H1 (cell line): Measurements from ENCODE around the gene ME1. TPM values are rescaled to one million over a fixed set of nuclear protein-coding genes. Genes with fewer than 3 reads are reported as not detected.

ENCODE experiments used
- CTCF ChIA-PET: fragments of 300-600 bp; sonication (Branson Sonifier 250); formaldehyde crosslinking; loops from one replicate; lab custom pipeline; 2021; ENCODE audit not compliant: partially characterized antibody; lab: Charles Lee
- POLR2A ChIA-PET: fragments of 300-600 bp; sonication (Branson Sonifier 250); formaldehyde crosslinking; loops from one replicate; lab custom pipeline; 2021; ENCODE audit warnings: inconsistent platforms; ENCODE audit not compliant: partially characterized antibody; lab: Charles Lee
- DNase-seq, 2 experiments: peaks; one replicate each; pipeline versions ENCODE4 v3.0.0 to v3.0.0-alpha.2; 2010 to 2022; ENCODE audit warnings: low spot score in 2 of 2, low read depth in 1 of 2, mixed read lengths in 1 of 2
- FAIRE-seq: peaks from 2 replicates; lab custom pipeline; 2011; peaks lifted over from hg19 to GRCh38; lab: Jason Lieb, UNC
- H2AFZ ChIP-seq: 2 replicates; pipeline ENCODE4 v1.8.1; 2012; ENCODE audit warnings: low read length, inconsistent platforms
- H2AK5ac ChIP-seq: 2 replicates; pipeline ENCODE4 v1.6.1; 2013; ENCODE audit warnings: low read depth, low read length
- H2BK120ac ChIP-seq: replicated peaks from 2 replicates; pipeline ENCODE3; 2013; ENCODE audit warnings: low read depth, low read length, inconsistent platforms
- H2BK12ac ChIP-seq: 2 replicates; pipeline ENCODE4 v1.6.1; 2013; ENCODE audit warnings: low read depth, low read length
- H2BK15ac ChIP-seq: 2 replicates; pipeline ENCODE4 v1.6.1; 2013; ENCODE audit warnings: low read length
- H2BK20ac ChIP-seq: 2 replicates; pipeline ENCODE4 v1.6.1; 2013; ENCODE audit warnings: low read length
- H2BK5ac ChIP-seq: 2 replicates; pipeline ENCODE4 v1.6.1; 2013; ENCODE audit warnings: low read depth, low read length
- H3K14ac ChIP-seq: 2 replicates; pipeline ENCODE4 v1.6.1; 2013; ENCODE audit warnings: inconsistent platforms; ENCODE audit not compliant: insufficient read length
- H3K18ac ChIP-seq: 2 replicates; pipeline ENCODE4 v1.6.1; 2013; ENCODE audit warnings: low read length; ENCODE audit errors: extremely low read depth
- H3K23ac ChIP-seq: 2 replicates; pipeline ENCODE4 v1.6.1; 2013; ENCODE audit warnings: inconsistent platforms; ENCODE audit not compliant: insufficient read length
- H3K23me2 ChIP-seq: 2 replicates; pipeline ENCODE4 v1.6.1; 2013; ENCODE audit warnings: low read depth, low read length
- H3K27ac ChIP-seq: 2 replicates; pipeline ENCODE4 v1.6.1; 2011; ENCODE audit warnings: low read depth, low read length, inconsistent platforms
- H3K27me3 ChIP-seq, 4 experiments: replicated peaks in 1 of 4; 1 replicate in 1 of 4; 2 replicates in 3 of 4; pipeline versions ENCODE4 v1.6.1 to v1.8.1; 2011 to 2013; ENCODE audit warnings: low read length in 3 of 4, mild to moderate bottlenecking in 3 of 4, inconsistent platforms in 2 of 4, mixed read lengths in 2 of 4, moderate library complexity in 1 of 4; ENCODE audit not compliant: control insufficient read depth in 3 of 4, insufficient read depth in 3 of 4; ENCODE audit errors: extremely low read depth in 1 of 4
- H3K36me3 ChIP-seq, 4 experiments: 2 replicates each; pipeline versions ENCODE4 v1.6.1 to v1.8.1; 2011 to 2013; ENCODE audit warnings: mild to moderate bottlenecking in 4 of 4, low read length in 3 of 4, moderate library complexity in 2 of 4, control low read depth in 1 of 4, inconsistent platforms in 1 of 4; ENCODE audit not compliant: insufficient read depth in 4 of 4, control insufficient read depth in 2 of 4
- H3K4ac ChIP-seq: replicated peaks from 2 replicates; pipeline ENCODE3; 2013; ENCODE audit warnings: low read length, low read depth, mixed read lengths, inconsistent platforms; ENCODE audit not compliant: insufficient read length
- H3K4me1 ChIP-seq, 4 experiments: replicated peaks in 1 of 4; 1 replicate in 1 of 4; 2 replicates in 3 of 4; pipeline versions ENCODE4 v1.6.1 to v1.8.1; 2011 to 2013; ENCODE audit warnings: low read length in 3 of 4, inconsistent platforms in 2 of 4, mixed read lengths in 1 of 4; ENCODE audit not compliant: insufficient read depth in 4 of 4, control insufficient read depth in 3 of 4
- H3K4me2 ChIP-seq, 2 experiments: 2 replicates each; pipeline versions ENCODE4 v1.6.1 to v1.8.1; 2011 to 2013; ENCODE audit warnings: low read depth in 2 of 2, low read length in 2 of 2, control low read depth in 1 of 2, inconsistent platforms in 1 of 2, mild to moderate bottlenecking in 1 of 2; ENCODE audit not compliant: insufficient read depth in 1 of 2
- H3K4me3 ChIP-seq, 4 experiments: fragments of 200-600, 300-600 bp in 1 of 4; sonication (generic), shearing (Covaris generic), sonication (Bioruptor Twin) in 1 of 4; 2 replicates each; pipeline versions ENCODE4 v1.5.1 to v1.8.1; 2011 to 2016; ENCODE audit warnings: low read length in 4 of 4, low read depth in 3 of 4, control low read depth in 2 of 4, inconsistent platforms in 2 of 4, mild to moderate bottlenecking in 2 of 4, mixed read lengths in 1 of 4, moderate library complexity in 1 of 4; ENCODE audit not compliant: insufficient read depth in 2 of 4; ENCODE audit errors: extremely low read depth in 1 of 4
- H3K56ac ChIP-seq: replicated peaks from 2 replicates; pipeline ENCODE3; 2013; ENCODE audit warnings: low read depth, mild to moderate bottlenecking, mixed read lengths, low read length, inconsistent platforms; ENCODE audit not compliant: insufficient read length
- H3K79me1 ChIP-seq: 2 replicates; pipeline ENCODE4 v1.6.1; 2013; ENCODE audit warnings: low read depth, low read length, control low read depth
- H3K79me2 ChIP-seq, 2 experiments: 2 replicates each; pipeline versions ENCODE4 v1.6.1 to v1.8.1; 2012 to 2013; ENCODE audit warnings: low read length in 2 of 2, mild to moderate bottlenecking in 2 of 2, inconsistent platforms in 1 of 2; ENCODE audit not compliant: insufficient read depth in 2 of 2, control insufficient read depth in 1 of 2
- H3K9ac ChIP-seq, 4 experiments: replicated peaks in 1 of 4; 1 replicate in 1 of 4; 2 replicates in 3 of 4; pipeline versions ENCODE4 v1.6.1 to v1.8.1; 2011 to 2013; ENCODE audit warnings: low read depth in 3 of 4, low read length in 3 of 4, control low read depth in 2 of 4, mild to moderate bottlenecking in 2 of 4, moderate library complexity in 2 of 4, inconsistent platforms in 1 of 4; ENCODE audit errors: extremely low read depth in 1 of 4
- H3K9me3 ChIP-seq, 2 experiments: 2 replicates each; pipeline versions ENCODE4 v1.6.1 to v1.8.1; 2012 to 2013; ENCODE audit warnings: mild to moderate bottlenecking in 2 of 2, moderate library complexity in 2 of 2, control low read depth in 1 of 2, inconsistent platforms in 1 of 2, low read depth in 1 of 2, low read length in 1 of 2, mixed read lengths in 1 of 2; ENCODE audit not compliant: insufficient read depth in 2 of 2
- H4K20me1 ChIP-seq, 2 experiments: replicated peaks in 1 of 2; 2 replicates each; pipeline versions ENCODE3 to v1.8.1; 2011 to 2013; ENCODE audit warnings: inconsistent platforms in 2 of 2, low read length in 2 of 2, mild to moderate bottlenecking in 1 of 2; ENCODE audit not compliant: insufficient read depth in 2 of 2, control insufficient read depth in 1 of 2
- H4K5ac ChIP-seq: 2 replicates; pipeline ENCODE4 v1.6.1; 2013; ENCODE audit warnings: low read length, low read depth, mixed read lengths, inconsistent platforms; ENCODE audit not compliant: insufficient read length
- H4K8ac ChIP-seq: 2 replicates; pipeline ENCODE4 v1.8.0; 2013; ENCODE audit warnings: mild to moderate bottlenecking, moderate library complexity, low read length, inconsistent platforms; ENCODE audit not compliant: insufficient read depth; ENCODE audit errors: extremely low read depth
- H4K91ac ChIP-seq: replicated peaks from 2 replicates; pipeline ENCODE3; 2013; ENCODE audit warnings: low read length, mixed read lengths, inconsistent platforms; ENCODE audit not compliant: insufficient read length
- BACH1 ChIP-seq: IDR thresholded peaks from 2 replicates; pipeline ENCODE4 v1.6.1; 2012; ENCODE audit warnings: low read length, improper control_type of control experiment
- BRCA1 ChIP-seq: IDR thresholded peaks from 2 replicates; pipeline ENCODE4 v1.6.1; 2012; ENCODE audit warnings: low read depth, low read length, improper control_type of control experiment
- CREB1 ChIP-seq: IDR thresholded peaks from 2 replicates; pipeline ENCODE4 v1.6.1; 2012; ENCODE audit warnings: inconsistent platforms
- EGR1 ChIP-seq: IDR thresholded peaks from 2 replicates; pipeline ENCODE4 v1.6.1; 2011; ENCODE audit warnings: low read depth, low read length, borderline replicate concordance
- JUND ChIP-seq: IDR thresholded peaks from 2 replicates; pipeline ENCODE4 v1.6.1; 2011; ENCODE audit warnings: mild to moderate bottlenecking, improper control_type of control experiment, low read length
- MAFK ChIP-seq: IDR thresholded peaks from 2 replicates; pipeline ENCODE4 v1.6.1; 2012; ENCODE audit warnings: low read depth, mild to moderate bottlenecking, improper control_type of control experiment, low read length
- POLR2A ChIP-seq, 2 experiments: IDR thresholded peaks; 1 replicate in 1 of 2; 2 replicates in 1 of 2; pipeline ENCODE4 v1.6.1; 2011; ENCODE audit warnings: low read depth in 2 of 2, low read length in 2 of 2, mild to moderate bottlenecking in 2 of 2; ENCODE audit errors: control extremely low read depth in 1 of 2
- RAD21 ChIP-seq, 2 experiments: IDR thresholded peaks in 1 of 2; conservative IDR thresholded peaks in 1 of 2; 2 replicates each; pipeline ENCODE4 v1.6.1; 2011; ENCODE audit warnings: low read depth in 2 of 2, low read length in 2 of 2, improper control_type of control experiment in 1 of 2, inconsistent platforms in 1 of 2, mild to moderate bottlenecking in 1 of 2, moderate library complexity in 1 of 2
- RFX5 ChIP-seq: IDR thresholded peaks from 2 replicates; pipeline ENCODE4 v1.6.1; 2011; ENCODE audit warnings: low read depth, low read length, improper control_type of control experiment, borderline replicate concordance
- RXRA ChIP-seq: IDR thresholded peaks from 2 replicates; pipeline ENCODE4 v1.6.1; 2011; ENCODE audit warnings: low read depth, mild to moderate bottlenecking, low read length, moderate library complexity; ENCODE audit not compliant: insufficient read depth
- SAP30 ChIP-seq: fragments of 300-600 bp; sonication (generic); IDR thresholded peaks from 2 replicates; pipeline ENCODE4 v1.7.1; 2012; ENCODE audit warnings: low read length, moderate library complexity, mild to moderate bottlenecking, inconsistent platforms; ENCODE audit not compliant: insufficient read depth, insufficient replicate concordance
- SIN3A ChIP-seq, 2 experiments: IDR thresholded peaks in 1 of 2; conservative IDR thresholded peaks in 1 of 2; 2 replicates each; pipeline ENCODE4 v1.6.1; 2011 to 2012; ENCODE audit warnings: low read length in 2 of 2, improper control_type of control experiment in 1 of 2, low read depth in 1 of 2, mild to moderate bottlenecking in 1 of 2
- TAF1 ChIP-seq: IDR thresholded peaks from 2 replicates; pipeline ENCODE4 v1.6.1; 2011; ENCODE audit warnings: mild to moderate bottlenecking, low read depth, low read length
- TBP ChIP-seq: IDR thresholded peaks from 2 replicates; pipeline ENCODE4 v1.6.1; 2011; ENCODE audit warnings: low read depth, low read length, improper control_type of control experiment
- YY1 ChIP-seq: IDR thresholded peaks from 2 replicates; pipeline ENCODE4 v1.6.1; 2011; ENCODE audit warnings: low read depth, mild to moderate bottlenecking, low read length
- WGBS, 2 experiments: shearing (Covaris generic) in 1 of 2; methylation state at CpG; one replicate each; pipeline versions ENCODE4 v1.1.6 to v1.1.7; 2013 to 2015; ENCODE audit warnings: low lambda C conversion rate in 2 of 2, mixed read lengths in 2 of 2, inconsistent platforms in 1 of 2, low coverage in 1 of 2, missing lambda C conversion rate in 1 of 2; ENCODE audit not compliant: insufficient replicate concordance in 2 of 2, insufficient coverage in 1 of 2, insufficient read length in 1 of 2; ENCODE audit errors: extremely low coverage in 1 of 2, missing lambda C conversion rate in 1 of 2; 5-methylcytosine and 5-hydroxymethylcytosine counted together
- polyA plus RNA-seq, 7 experiments: library from polyadenylated mRNA; depleted of rRNA in 3 of 7; stranded (reverse) in 5 of 7; unstranded in 2 of 7; fragments of >200 nt in 5 of 7; fragments of 200-250 nt in 2 of 7; gene quantifications; 1 replicate in 5 of 7; 2 replicates in 1 of 7; 4 replicates in 1 of 7; pipeline versions ENCODE4 v1.2.1 to v1.2.3, GENCODE V29; 2011 to 2013; ENCODE audit warnings: missing spikeins in 2 of 7, mixed read lengths in 2 of 7
- total RNA-seq: library from RNA; stranded (reverse); fragmentation: NEBNext Ultra II Directional; extraction: Animal tissue kit (Norgen Biotek cat#: 25700); gene quantifications from 2 replicates; pipeline ENCODE4 v1.2.1, GENCODE V29; 2021

ME1 gene
- total and polyA plus RNA-seq, 2 of the 8 experiments (the other 6 are each of a cell fraction or from before 2014, with no cell fraction given), result 1.3 to 3.9 TPM

- Histone ChIP-seq H2BK15ac (no peak overlapping the region), H3K4me3 (no peak overlapping the region; a peak in 1 of 8 replicates), H2BK20ac (no peak overlapping the region), H2BK12ac (no peak overlapping the region), H3K79me2 (no peaks in the 10 kb centered on the region), H4K8ac (no peak overlapping the region), H2AFZ (no peak overlapping the region), H2BK120ac (no peak overlapping the region), H3K23me2 (no peaks in the 10 kb centered on the region), H3K4me2 (no peak overlapping the region), H3K27ac (no peak overlapping the region), H4K20me1 (peaks cover 3 to 4% of the 10 kb centered on the region in 2 experiments), H3K79me1 (no peaks in the 10 kb centered on the region), H2AK5ac (no peak overlapping the region), H4K5ac (no peak overlapping the region), H3K23ac (no peak overlapping the region), H3K9ac (no peak overlapping the region), H3K4ac (no peak overlapping the region), H4K91ac (no peak overlapping the region), H3K18ac (no peak overlapping the region), H2BK5ac (no peak overlapping the region), H3K14ac (no peak overlapping the region), H3K56ac (no peak overlapping the region), H3K27me3 (no peaks in the 10 kb centered on the region), H3K4me1 (peaks cover 0 to 2% (median 0%) of the 10 kb centered on the region in 4 experiments; a peak in 1 of 7 replicates), H3K9me3 (no peaks in the 10 kb centered on the region), H3K36me3 (peaks cover 4 to 80% (median 28%) of the 10 kb centered on the region in 4 experiments)
- DNase-seq, result no peak
- WGBS, 2 experiments, result 95% methylated on average over 1 of the region's 1 CpG; no CpG with 5 or more reads in 1 of the 2 experiments
- ChIA-PET CTCF (interaction anchor here (0.8 to 2.0 kb wide), 3 partner anchors 18 to 330 kb away, joined by 3 to 5 read pairs (median 3); partner anchors contain the start of genes DOP1A and PRSS35), POLR2A (no interaction called here)
- no peak for FAIRE-seq
- TF ChIP-seq TAF1, result no peak
- no peak for TF ChIP-seq JUND
- TF ChIP-seq POLR2A (IDR thresholded peaks at IDR 0.05; ENCODE audit: control extremely low read depth in 1 of 2, low read depth in 2 of 2, low read length in 2 of 2), result no peak
- no peak for TF ChIP-seq SAP30
- no peak for TF ChIP-seq BACH1
- no peak for TF ChIP-seq TBP
- no peak for TF ChIP-seq RXRA
- TF ChIP-seq YY1, result no peak
- TF ChIP-seq RFX5, result no peak
- no peak for TF ChIP-seq BRCA1
- TF ChIP-seq CREB1, result no peak
- no peak for TF ChIP-seq SIN3A (conservative IDR thresholded peaks at IDR 0.05 in 1 of 2, IDR thresholded peaks at IDR 0.05 in 1 of 2; ENCODE audit: low read depth in 1 of 2, low read length in 2 of 2)
- no peak for TF ChIP-seq RAD21 (IDR thresholded peaks at IDR 0.05 in 1 of 2, conservative IDR thresholded peaks at IDR 0.05 in 1 of 2; ENCODE audit: low read depth in 2 of 2, low read length in 2 of 2)
- no peak for TF ChIP-seq EGR1
- no peak for TF ChIP-seq MAFK
Measured at GRCh38 chr6:83182114-83182513, 248.7 kb downstream of the ME1 start.
